ENCODE results near the gene ADAMTSL1. TPM values are rescaled to one million over a fixed set of nuclear protein-coding genes. Genes with fewer than 3 reads are reported as not detected.

ADAMTSL1 gene
- total RNA-seq, 1 experiment from 2014 or later: 1.2 TPM

GRCh38 chr9:18588002-18588401 is 114.0 kb downstream of the ADAMTSL1 start:
- Histone ChIP-seq H2BK20ac (ENCODE audit: low read depth, low read length, poor library complexity, severe bottlenecking) (no peak overlapping the region), H3K23me2 (ENCODE audit: insufficient read length, low read depth, low read length, poor library complexity, severe bottlenecking) (no peaks in the 10 kb centered on the region), H4K5ac (ENCODE audit: insufficient read length, low read depth, low read length) (no peak overlapping the region), H4K20me1 (ENCODE audit: control insufficient read depth, insufficient read depth, insufficient read length) (no peaks in the 10 kb centered on the region), H3K23ac (ENCODE audit: insufficient read length, low read depth, low read length) (no peak overlapping the region), H3K79me2 (ENCODE audit: insufficient read depth, low read length) (no peaks in the 10 kb centered on the region), H2BK120ac (ENCODE audit: low read depth, low read length, poor library complexity, severe bottlenecking) (no peak overlapping the region), H3K4me2 (ENCODE audit: insufficient read depth, insufficient read length, low read length) (no peak overlapping the region), H3K9me3 (ENCODE audit: control insufficient read depth, low read depth, low read length) (no peaks in the 10 kb centered on the region), H2AK5ac (ENCODE audit: insufficient read length, low read length) (no peak overlapping the region), H3K27me3 (ENCODE audit: insufficient read depth, low read length) (no peaks in the 10 kb centered on the region), H3K4ac (ENCODE audit: low read depth, low read length) (no peak overlapping the region), H3K27ac (ENCODE audit: insufficient read length, low read depth, low read length) (no peak overlapping the region), H2BK15ac (ENCODE audit: low read depth, low read length) (no peak overlapping the region), H2AFZ (ENCODE audit: low read length) (no peak overlapping the region), H4K91ac (ENCODE audit: insufficient read length, low read depth, low read length) (no peak overlapping the region), H2BK12ac (ENCODE audit: insufficient read length, low read depth, low read length) (no peak overlapping the region), H3K79me1 (ENCODE audit: insufficient read depth, low read depth, low read length, poor library complexity, severe bottlenecking) (no peaks in the 10 kb centered on the region), H4K8ac (replicated peaks; ENCODE audit: insufficient read length, low read depth, low read length) (no peak overlapping the region), H3K14ac (ENCODE audit: insufficient read depth, low read length) (no peak overlapping the region), H3K9ac (ENCODE audit: extremely low read depth, insufficient read length, low read length) (no peak overlapping the region), H2BK5ac (ENCODE audit: insufficient read length, low read length) (no peak overlapping the region), H3K56ac (ENCODE audit: insufficient read length, low read depth, low read length) (no peak overlapping the region), H3K18ac (ENCODE audit: insufficient read length, low read depth, low read length) (no peak overlapping the region), H3T11ph (ENCODE audit: low read length) (no peak overlapping the region), H3K4me1 (ENCODE audit: insufficient read depth, low read length) (no peaks in the 10 kb centered on the region)
- Mint-ChIP-seq H3K27me3 (ENCODE audit: low read depth) (no peaks in the 10 kb centered on the region; the same call in 1 of the 2 replicates), H3K27ac (no peak overlapping the region), H3K36me3 (ENCODE audit: insufficient read depth in 1 of 3, low read depth in 3 of 3) (peaks cover 7 to 13% (median 8%) of the 10 kb centered on the region in 3 experiments; a peak in 6 of 7 replicates), H3K4me1 (no peaks in the 10 kb centered on the region), H3K4me3 (no peak overlapping the region), H3K9me3 (peaks cover 11 to 18% of the 10 kb centered on the region in 2 experiments)
- TF ChIP-seq, protein P1, sequence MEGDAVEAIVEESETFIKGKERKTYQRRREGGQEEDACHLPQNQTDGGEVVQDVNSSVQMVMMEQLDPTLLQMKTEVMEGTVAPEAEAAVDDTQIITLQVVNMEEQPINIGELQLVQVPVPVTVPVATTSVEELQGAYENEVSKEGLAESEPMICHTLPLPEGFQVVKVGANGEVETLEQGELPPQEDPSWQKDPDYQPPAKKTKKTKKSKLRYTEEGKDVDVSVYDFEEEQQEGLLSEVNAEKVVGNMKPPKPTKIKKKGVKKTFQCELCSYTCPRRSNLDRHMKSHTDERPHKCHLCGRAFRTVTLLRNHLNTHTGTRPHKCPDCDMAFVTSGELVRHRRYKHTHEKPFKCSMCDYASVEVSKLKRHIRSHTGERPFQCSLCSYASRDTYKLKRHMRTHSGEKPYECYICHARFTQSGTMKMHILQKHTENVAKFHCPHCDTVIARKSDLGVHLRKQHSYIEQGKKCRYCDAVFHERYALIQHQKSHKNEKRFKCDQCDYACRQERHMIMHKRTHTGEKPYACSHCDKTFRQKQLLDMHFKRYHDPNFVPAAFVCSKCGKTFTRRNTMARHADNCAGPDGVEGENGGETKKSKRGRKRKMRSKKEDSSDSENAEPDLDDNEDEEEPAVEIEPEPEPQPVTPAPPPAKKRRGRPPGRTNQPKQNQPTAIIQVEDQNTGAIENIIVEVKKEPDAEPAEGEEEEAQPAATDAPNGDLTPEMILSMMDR (conservative IDR thresholded peaks at IDR 0.05): no peak
- WGBS (ENCODE audit: extremely low coverage, insufficient read length, low lambda C conversion rate): no CpG with 5 or more reads among the region's 2 CpGs
- no peak for DNase-seq

Data from H9 (cell line).